B cell (primary cell): ENCODE results near the gene MVK. TPM values are rescaled to one million over a fixed set of nuclear protein-coding genes. Genes with fewer than 3 reads are reported as not detected.

Experiments used
- ATAC-seq: fragments of 200-7000 bp; cut with Tn5 transposase; one replicate; pipeline ENCODE4 v1.10.0; 2021; ENCODE audit warnings: low read depth, mild to moderate bottlenecking, moderate number of reproducible peaks, moderate library complexity
- CTCF ChIA-PET: fragments of 350-600 bp; sonication (Branson Sonifier 250); formaldehyde crosslinking; loops from one replicate; lab custom pipeline; 2021; ENCODE audit warnings: antibody characterized with exemption, inconsistent platforms; lab: Charles Lee
- POLR2A ChIA-PET: fragments of 350-600 bp; sonication (Branson Sonifier 250); formaldehyde crosslinking; loops from one replicate; lab custom pipeline; 2021; ENCODE audit warnings: antibody characterized with exemption; lab: Charles Lee
- DNase-seq: peaks from one replicate; pipeline ENCODE4 v3.0.0; 2013
- H2AFZ ChIP-seq: 2 replicates; pipeline ENCODE4 v1.6.1; 2012; ENCODE audit warnings: mild to moderate bottlenecking, low read depth, low read length; ENCODE audit not compliant: insufficient read depth, poor library complexity, severe bottlenecking
- H3K27ac ChIP-seq, 2 donors: 1 replicate in 1 of 2; 2 replicates in 1 of 2; pipeline ENCODE4 v1.5.1; 2012 to 2013; ENCODE audit warnings: low read length in 2 of 2, mild to moderate bottlenecking in 2 of 2, moderate library complexity in 1 of 2
- H3K27me3 ChIP-seq, 4 experiments: fragments of 200-600 bp in 1 of 4; sonication (generic) in 1 of 4; replicated peaks in 1 of 4; 1 replicate in 2 of 4; 2 replicates in 2 of 4; pipeline versions ENCODE4 v1.6.1 to v1.7.0; 2013 to 2016; ENCODE audit warnings: low read length in 3 of 4, mild to moderate bottlenecking in 2 of 4, mixed read lengths in 1 of 4, moderate library complexity in 1 of 4; ENCODE audit not compliant: insufficient read depth in 4 of 4, control insufficient read depth in 3 of 4; ENCODE audit errors: control extremely low read depth in 1 of 4
- H3K36me3 ChIP-seq, 2 experiments: replicated peaks in 1 of 2; 1 replicate in 1 of 2; 2 replicates in 1 of 2; pipeline versions ENCODE4 v1.6.1 to v1.7.1; 2013; ENCODE audit warnings: low read length in 1 of 2; ENCODE audit not compliant: insufficient read depth in 2 of 2, control insufficient read depth in 1 of 2; ENCODE audit errors: control extremely low read depth in 1 of 2, extremely low read depth in 1 of 2
- H3K4me1 ChIP-seq, 2 donors: fragments of 200-600 bp in 1 of 2; sonication (generic) in 1 of 2; 1 replicate in 1 of 2; 2 replicates in 1 of 2; pipeline versions ENCODE4 v1.5.1 to v1.6.1; 2013 to 2017; ENCODE audit warnings: low read length in 2 of 2; ENCODE audit not compliant: control insufficient read depth in 2 of 2, insufficient read depth in 2 of 2
- H3K4me2 ChIP-seq: replicated peaks from 2 replicates; pipeline ENCODE3; 2012; ENCODE audit warnings: mild to moderate bottlenecking, low read depth, low read length; ENCODE audit not compliant: poor library complexity, severe bottlenecking
- H3K4me3 ChIP-seq, 5 experiments: fragments of 200-600 bp in 1 of 5; sonication (generic) in 1 of 5; 1 replicate in 3 of 5; 2 replicates in 2 of 5; pipeline versions ENCODE4 v1.5.1 to v1.7.0; 2011 to 2016; ENCODE audit warnings: low read length in 4 of 5, mild to moderate bottlenecking in 4 of 5, low read depth in 2 of 5, control low read depth in 1 of 5, moderate library complexity in 1 of 5; ENCODE audit not compliant: insufficient read depth in 1 of 5; ENCODE audit errors: control extremely low read depth in 1 of 5, extremely low read depth in 1 of 5
- H3K79me2 ChIP-seq: fragments of 200-600 bp; sonication (generic); one replicate; pipeline ENCODE4 v1.6.0; 2016; ENCODE audit warnings: low read length; ENCODE audit not compliant: control insufficient read depth, insufficient read depth
- H3K9ac ChIP-seq: fragments of 200-600 bp; sonication (generic); 2 replicates; pipeline ENCODE4 v1.6.1; 2017; ENCODE audit warnings: mild to moderate bottlenecking, low read length, moderate library complexity
- H3K9me3 ChIP-seq, 3 donors: one replicate each; pipeline versions ENCODE4 v1.6.1 to v1.7.1; 2013; ENCODE audit warnings: low read length in 2 of 3; ENCODE audit not compliant: control insufficient read depth in 2 of 3, insufficient read depth in 1 of 3; ENCODE audit errors: control extremely low read depth in 1 of 3
- H4K20me1 ChIP-seq: 2 replicates; pipeline ENCODE4 v1.6.0; 2012; ENCODE audit warnings: mild to moderate bottlenecking, low read length; ENCODE audit not compliant: insufficient read depth, control insufficient read depth, poor library complexity, severe bottlenecking
- H3K27ac Mint-ChIP-seq: one replicate; pipeline ENCODE4 v1.8.0; 2021; ENCODE audit warnings: mixed read lengths
- H3K27me3 Mint-ChIP-seq: one replicate; pipeline ENCODE4 v1.8.0; 2021; ENCODE audit warnings: mixed read lengths
- H3K4me1 Mint-ChIP-seq: one replicate; pipeline ENCODE4 v1.8.0; 2021; ENCODE audit warnings: mixed read lengths
- H3K4me3 Mint-ChIP-seq: one replicate; pipeline ENCODE4 v1.8.0; 2021; ENCODE audit warnings: mixed read lengths
- H3K9me3 Mint-ChIP-seq: one replicate; pipeline ENCODE4 v1.8.0; 2022; ENCODE audit warnings: mixed read lengths; ENCODE audit not compliant: insufficient read depth
- EZH2 ChIP-seq: IDR thresholded peaks from 2 replicates; pipeline ENCODE4 v1.6.1; 2012; ENCODE audit warnings: borderline replicate concordance, low read depth, mild to moderate bottlenecking, moderate library complexity, low read length; ENCODE audit not compliant: insufficient read depth, poor library complexity, severe bottlenecking
- WGBS: methylation state at CpG from one replicate; pipeline ENCODE4 v1.1.5; 2013; ENCODE audit warnings: missing lambda C conversion rate; ENCODE audit not compliant: insufficient coverage; 5-methylcytosine and 5-hydroxymethylcytosine counted together
- intact Hi-C: fragments of 100-400 bp; cut with micrococcal nuclease; formaldehyde crosslinking; loops from one replicate; pipeline ENCODE4 v1.10.0; 2022
- polyA plus RNA-seq: library from polyadenylated mRNA; depleted of rRNA; stranded (reverse); fragments of >200 nt; gene quantifications from 2 replicates; pipeline ENCODE4 v1.2.3, GENCODE V29; 2012
- total RNA-seq, 2 donors: library from RNA; stranded (reverse); fragments of 120-200 nt in 1 of 2; gene quantifications; 1 replicate in 1 of 2; 2 replicates in 1 of 2; pipeline versions ENCODE4 v1.2.3 to v1.2.4, GENCODE V29; 2013 to 2022
- TF ChIP-seq, protein P1 (sequence below): fragments of 200-600 bp; IDR thresholded peaks from one replicate; pipeline ENCODE4 v1.8.0; 2022; ENCODE audit warnings: antibody characterized with exemption, mild to moderate bottlenecking

MVK gene
- total and polyA plus RNA-seq, 2 donors (not counting 1 experiment from before 2014, with no cell fraction given): 12.1 to 12.5 TPM

DNA sequence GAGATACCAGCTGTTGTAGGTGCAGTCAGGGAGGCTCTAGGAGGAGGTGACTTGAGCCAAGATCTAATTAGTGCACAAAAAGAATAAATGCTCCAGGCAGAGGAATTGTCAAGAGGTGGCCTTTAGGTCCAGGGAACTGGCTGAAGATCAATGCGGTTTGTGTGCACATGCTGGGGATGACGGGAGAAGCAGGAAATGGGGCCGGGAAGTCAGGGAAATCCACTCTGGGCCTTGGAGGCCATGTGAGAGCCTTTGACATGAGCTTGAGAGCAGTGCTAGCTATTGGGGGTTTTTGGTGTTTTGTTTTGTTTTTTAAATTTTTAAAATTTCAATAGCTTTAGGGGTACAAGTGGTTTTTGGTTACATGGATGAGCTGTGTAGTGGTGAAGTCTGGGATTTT is 67.4 kb downstream of the MVK start:
- WGBS: 83% methylated on average over 3 of the region's 3 CpGs
- Histone ChIP-seq H3K4me2 (no peak overlapping the region), H3K79me2 (no peaks in the 10 kb centered on the region), H3K4me3 (no peak overlapping the region), H3K9me3 (peaks cover 0 to 8% (median 0%) of the 10 kb centered on the region in 3 donors), H2AFZ (no peak overlapping the region), H3K4me1 (no peaks in the 10 kb centered on the region), H4K20me1 (no peaks in the 10 kb centered on the region), H3K27me3 (peaks cover 0 to 14% (median 0%) of the 10 kb centered on the region in 4 experiments), H3K9ac (no peak overlapping the region), H3K36me3 (no peaks in the 10 kb centered on the region), H3K27ac (no peak overlapping the region)
- intact Hi-C loops: no loop called here
- ATAC-seq (no peak), DNase-seq (no peak)
- POLR2A ChIA-PET: no interaction called here
- H3K4me1 Mint-ChIP-seq: no peaks in the 10 kb centered on the region
- no peak overlapping the region for H3K27ac Mint-ChIP-seq
- TF ChIP-seq EZH2: no peak
- TF ChIP-seq, protein P1, sequence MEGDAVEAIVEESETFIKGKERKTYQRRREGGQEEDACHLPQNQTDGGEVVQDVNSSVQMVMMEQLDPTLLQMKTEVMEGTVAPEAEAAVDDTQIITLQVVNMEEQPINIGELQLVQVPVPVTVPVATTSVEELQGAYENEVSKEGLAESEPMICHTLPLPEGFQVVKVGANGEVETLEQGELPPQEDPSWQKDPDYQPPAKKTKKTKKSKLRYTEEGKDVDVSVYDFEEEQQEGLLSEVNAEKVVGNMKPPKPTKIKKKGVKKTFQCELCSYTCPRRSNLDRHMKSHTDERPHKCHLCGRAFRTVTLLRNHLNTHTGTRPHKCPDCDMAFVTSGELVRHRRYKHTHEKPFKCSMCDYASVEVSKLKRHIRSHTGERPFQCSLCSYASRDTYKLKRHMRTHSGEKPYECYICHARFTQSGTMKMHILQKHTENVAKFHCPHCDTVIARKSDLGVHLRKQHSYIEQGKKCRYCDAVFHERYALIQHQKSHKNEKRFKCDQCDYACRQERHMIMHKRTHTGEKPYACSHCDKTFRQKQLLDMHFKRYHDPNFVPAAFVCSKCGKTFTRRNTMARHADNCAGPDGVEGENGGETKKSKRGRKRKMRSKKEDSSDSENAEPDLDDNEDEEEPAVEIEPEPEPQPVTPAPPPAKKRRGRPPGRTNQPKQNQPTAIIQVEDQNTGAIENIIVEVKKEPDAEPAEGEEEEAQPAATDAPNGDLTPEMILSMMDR: no peak
- H3K27me3 Mint-ChIP-seq: peaks cover 15% of the 10 kb centered on the region
- CTCF ChIA-PET: no interaction called here
- no peaks in the 10 kb centered on the region for H3K9me3 Mint-ChIP-seq
- H3K4me3 Mint-ChIP-seq: no peak overlapping the region

DNA sequence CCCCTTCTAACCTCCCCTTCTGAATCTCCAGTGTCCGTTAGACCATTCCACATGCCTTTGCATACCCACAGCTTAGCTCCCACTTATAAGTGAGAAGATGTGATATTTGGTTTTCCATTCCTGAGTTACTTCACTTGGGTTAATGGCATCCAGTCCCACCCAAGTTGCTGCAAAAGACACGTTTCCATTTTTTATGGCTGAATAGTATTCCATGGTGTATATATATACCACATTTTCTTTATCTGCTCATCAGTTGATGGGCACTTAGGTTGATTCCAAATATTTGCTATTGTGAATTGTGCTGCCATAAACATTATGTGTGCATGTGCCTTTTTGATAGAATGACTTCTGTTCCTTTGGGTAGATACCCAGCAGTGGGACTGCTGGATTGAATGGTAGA is 67.8 kb downstream of the MVK start:
- H3K27ac ChIP-seq: no peak overlapping the region
- Mint-ChIP-seq H3K27ac (no peak overlapping the region), H3K4me3 (no peak overlapping the region), H3K27me3 (peaks cover 17% of the 10 kb centered on the region), H3K9me3 (no peaks in the 10 kb centered on the region), H3K4me1 (no peaks in the 10 kb centered on the region)
- no peak overlapping the region for H3K4me3 ChIP-seq
- WGBS: no CpG with 5 or more reads among the region's 2 CpGs
- H3K36me3 ChIP-seq: no peaks in the 10 kb centered on the region
- ATAC-seq: no peak
- H3K79me2 ChIP-seq: no peaks in the 10 kb centered on the region
- no peak overlapping the region for H2AFZ ChIP-seq
- intact Hi-C loops: no loop called here
- CTCF ChIA-PET: no interaction called here
- peaks cover 0 to 8% (median 0%) of the 10 kb centered on the region in 3 donors for H3K9me3 ChIP-seq
- no peak for TF ChIP-seq EZH2
- TF ChIP-seq, protein P1: no peak
- no peaks in the 10 kb centered on the region for H3K4me1 ChIP-seq
- H3K9ac ChIP-seq: no peak overlapping the region
- H3K27me3 ChIP-seq: peaks cover 0 to 14% (median 0%) of the 10 kb centered on the region in 4 experiments
- DNase-seq: no peak
- POLR2A ChIA-PET: no interaction called here
- H3K4me2 ChIP-seq: no peak overlapping the region
- H4K20me1 ChIP-seq: no peaks in the 10 kb centered on the region
